Effector memory CD8-positive, alpha-beta T cell (primary cell): ENCODE data around the gene MAGEA8.
"Not testable (repeated sequence)": the region's sequence is repeated elsewhere in the genome, so short reads cannot be mapped to it uniquely, and the experiment has no call there.

ENCODE experiments used
- ATAC-seq: fragments of 150-1000 bp; cut with Tn5 transposase; replicated peaks from 2 replicates; pipeline ENCODE4 v1.10.0; 2021; ENCODE audit warnings: mild to moderate bottlenecking, moderate library complexity
- DNase-seq, 3 experiments: peaks; one replicate each; pipeline ENCODE4 v3.0.0; 2021
- H3K27ac Mint-ChIP-seq, 2 donors: one replicate each; pipeline ENCODE4 v1.8.0; 2022; ENCODE audit warnings: mild to moderate bottlenecking in 2 of 2, mixed read lengths in 2 of 2, moderate library complexity in 2 of 2
- H3K27me3 Mint-ChIP-seq, 2 donors: one replicate each; pipeline ENCODE4 v1.8.0; 2022; ENCODE audit warnings: mixed read lengths in 2 of 2
- H3K36me3 Mint-ChIP-seq: one replicate; pipeline ENCODE4 v1.8.0; 2022; ENCODE audit warnings: mild to moderate bottlenecking, moderate library complexity, mixed read lengths; ENCODE audit not compliant: insufficient read depth
- H3K4me1 Mint-ChIP-seq, 2 donors: one replicate each; pipeline ENCODE4 v1.8.0; 2022; ENCODE audit warnings: low read depth in 2 of 2, mixed read lengths in 2 of 2
- H3K4me3 Mint-ChIP-seq, 2 donors: one replicate each; pipeline ENCODE4 v1.8.0; 2022; ENCODE audit warnings: mild to moderate bottlenecking in 2 of 2, mixed read lengths in 2 of 2, moderate library complexity in 2 of 2
- H3K9me3 Mint-ChIP-seq, 2 donors: one replicate each; pipeline ENCODE4 v1.8.0; 2022; ENCODE audit warnings: mixed read lengths in 2 of 2
- total RNA-seq, 9 experiments: gene quantifications; one replicate each; lab custom pipeline; 2026; lab: John Stamatoyannopoulos, UW

Gene MAGEA8
- 0 reads per million in 9 experiments for total RNA-seq

DNA sequence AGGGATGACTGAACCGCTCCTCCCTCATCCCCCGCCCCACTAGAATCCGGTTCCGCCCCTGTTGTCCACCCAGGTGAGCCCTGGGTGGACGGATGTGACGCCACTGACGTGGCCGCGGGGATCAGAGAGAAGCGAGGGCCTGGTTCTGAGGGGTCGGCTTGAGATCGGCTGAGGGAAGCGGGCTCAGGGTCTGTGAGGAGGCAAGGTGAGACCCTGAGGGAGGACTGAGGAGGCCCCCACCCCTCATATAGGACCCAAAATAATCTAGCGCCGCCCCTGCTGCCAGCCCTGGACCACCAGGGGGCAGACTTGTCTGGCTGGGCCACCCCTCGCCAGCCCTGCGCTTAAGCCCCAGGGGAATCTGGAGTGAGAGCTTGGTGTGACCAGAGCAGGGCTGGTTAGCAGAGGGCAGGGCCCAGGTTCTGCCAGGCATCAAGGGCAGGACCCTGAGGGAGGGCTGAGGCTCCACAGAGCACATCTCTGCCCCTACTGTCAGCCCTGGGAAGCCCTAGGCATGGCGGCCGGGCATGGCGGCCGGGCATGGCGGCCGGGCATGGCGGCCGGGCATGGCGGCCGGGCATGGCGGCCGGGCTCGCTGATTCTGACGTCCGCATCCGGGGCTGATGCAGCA lies at the start of gene MAGEA8:
TSS of gene MAGEA8 (plus strand) at position 103 of the 631 bp plus-strand sequence. CDS start 3,090 bp downstream, outside the sequence.
- ATAC-seq (no peak), DNase-seq (no peak)
- no peaks in the 10 kb centered on the region for H3K36me3 Mint-ChIP-seq

GRCh38 chrX:149831473-149831872 lies 49.5 kb upstream of the MAGEA8 start:
- peaks cover 7% of the 10 kb centered on the region for H3K36me3 Mint-ChIP-seq
- H3K4me3 Mint-ChIP-seq: no peak overlapping the region
- DNase-seq (no peak), ATAC-seq (no peak)
- H3K27ac Mint-ChIP-seq: no peak overlapping the region
- H3K9me3 Mint-ChIP-seq: no peaks in the 10 kb centered on the region
- H3K4me1 Mint-ChIP-seq: peaks cover 24 to 30% of the 10 kb centered on the region in 2 donors
- no peaks in the 10 kb centered on the region for H3K27me3 Mint-ChIP-seq

More for the DNA sequence above, at the start of gene MAGEA8:
- H3K4me3 Mint-ChIP-seq: no peak within 1 kb of the TSS
- H3K27ac Mint-ChIP-seq: no peak within 1 kb of the TSS
- no peaks in the 10 kb centered on the region for H3K27me3 Mint-ChIP-seq
- no peaks in the 10 kb centered on the region for H3K9me3 Mint-ChIP-seq
- H3K4me1 Mint-ChIP-seq: peaks cover 0 to 8% of the 10 kb centered on the region in 2 donors

DNA sequence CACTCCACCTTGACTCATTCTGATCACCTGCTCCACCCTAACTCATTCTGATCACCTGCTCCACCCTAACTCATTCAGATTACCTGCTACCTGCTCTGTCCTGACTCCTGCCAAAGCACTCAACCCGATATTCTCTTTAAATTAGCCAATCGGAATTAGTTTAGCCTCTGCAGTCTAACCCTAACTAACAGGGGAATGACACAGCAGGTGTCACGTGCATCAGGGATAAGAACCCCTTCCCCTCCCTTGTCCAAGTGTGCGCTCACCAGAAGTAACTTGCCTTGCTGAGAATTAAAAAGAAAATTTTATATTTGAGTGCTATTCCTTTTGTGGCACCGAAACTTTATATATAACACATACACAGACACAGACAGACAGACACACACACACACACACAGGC lies 44.3 kb upstream of the MAGEA8 start:
- not testable (repeated sequence) for H3K36me3 Mint-ChIP-seq, H3K27me3 Mint-ChIP-seq

DNA sequence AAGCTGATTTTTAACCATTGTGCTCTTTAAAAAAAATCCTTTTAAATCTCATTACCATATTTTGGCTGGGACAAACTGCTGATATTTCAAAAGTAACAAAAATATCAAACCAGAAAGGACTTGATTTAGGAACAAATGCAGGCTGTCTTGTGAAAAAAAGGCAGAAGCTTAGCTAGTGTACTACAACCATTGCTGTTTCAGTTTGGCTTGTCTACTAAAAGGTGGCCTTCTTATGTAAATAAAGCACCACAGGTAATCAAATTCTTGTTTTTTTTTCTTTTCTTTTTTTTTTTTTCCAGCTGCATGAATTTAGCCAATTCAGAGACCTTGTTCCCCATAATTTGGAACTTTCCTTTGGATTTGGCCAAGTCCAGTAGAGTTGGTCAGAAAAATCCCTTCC lies 43.8 kb upstream of the MAGEA8 start:
- no peak for ATAC-seq
- Mint-ChIP-seq H3K27me3 (no peaks in the 10 kb centered on the region), H3K36me3 (no peaks in the 10 kb centered on the region), H3K4me1 (no peaks in the 10 kb centered on the region), H3K9me3 (no peaks in the 10 kb centered on the region), H3K27ac (no peak overlapping the region), H3K4me3 (no peak overlapping the region)
- no peak for DNase-seq

More for the DNA sequence above, 44.3 kb upstream of the MAGEA8 start:
- peak overlapping the region in 1 of 2 donors; percentile 63 for H3K27ac Mint-ChIP-seq
- not testable (repeated sequence) for H3K9me3 Mint-ChIP-seq, DNase-seq, H3K4me3 Mint-ChIP-seq, ATAC-seq, H3K4me1 Mint-ChIP-seq

- no peak overlapping the region for H3K4me3 Mint-ChIP-seq
- no peak for DNase-seq
- H3K27ac Mint-ChIP-seq: no peak overlapping the region
- no peaks in the 10 kb centered on the region for H3K9me3 Mint-ChIP-seq
- H3K4me1 Mint-ChIP-seq: no peaks in the 10 kb centered on the region
- no peaks in the 10 kb centered on the region for H3K27me3 Mint-ChIP-seq
- no peaks in the 10 kb centered on the region for H3K36me3 Mint-ChIP-seq
- no peak for ATAC-seq
These were observed 43.3 kb upstream of the MAGEA8 start for GRCh38 chrX:149837639-149838038.

DNA sequence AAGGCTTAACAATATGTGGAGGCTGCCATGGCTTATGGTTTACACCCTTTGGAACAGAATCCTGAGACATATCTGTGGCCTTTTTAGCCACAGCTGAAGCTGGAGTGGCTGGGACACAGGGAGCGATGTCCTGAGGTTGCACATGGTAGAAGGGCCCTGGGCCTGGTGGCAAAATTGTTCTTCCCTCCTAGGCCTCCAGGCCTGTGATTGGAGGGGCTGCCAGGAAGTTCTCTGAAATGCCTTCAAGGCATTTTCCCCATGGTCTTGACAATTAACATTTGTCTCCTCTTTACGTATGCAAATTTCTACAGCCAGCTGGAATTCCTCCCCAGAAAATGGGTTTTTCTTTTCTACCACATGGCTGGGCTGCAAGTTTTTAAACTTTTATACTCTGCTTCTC lies 39.1 kb upstream of the MAGEA8 start:
- Mint-ChIP-seq H3K4me3 (no peak overlapping the region), H3K27me3 (no peaks in the 10 kb centered on the region), H3K9me3 (no peaks in the 10 kb centered on the region), H3K27ac (no peak overlapping the region), H3K36me3 (no peaks in the 10 kb centered on the region), H3K4me1 (no peaks in the 10 kb centered on the region)
- DNase-seq (no peak), ATAC-seq (no peak)

DNA sequence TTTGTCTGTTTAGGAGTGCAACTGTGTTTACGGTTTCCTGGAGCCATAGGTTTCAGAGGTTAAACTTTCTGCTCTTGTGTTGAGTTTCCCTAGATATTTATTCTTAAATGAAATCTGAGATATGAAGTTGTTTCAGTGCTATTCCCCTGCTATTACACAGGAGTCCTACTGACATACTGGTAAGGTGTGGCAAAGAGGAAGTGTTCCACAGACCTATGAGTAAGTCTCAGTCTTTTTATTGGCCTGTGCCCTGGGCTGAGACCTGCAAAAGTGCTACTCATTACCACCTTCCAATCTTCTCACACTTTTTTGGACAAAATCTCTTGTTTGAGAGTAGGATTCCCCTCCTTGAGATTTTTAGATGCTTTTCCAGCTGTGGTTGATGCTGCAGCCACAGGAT lies 35.6 kb upstream of the MAGEA8 start:
- no peak for ATAC-seq
- H3K27me3 Mint-ChIP-seq: no peaks in the 10 kb centered on the region
- H3K27ac Mint-ChIP-seq: no peak overlapping the region
- no peak for DNase-seq
- H3K4me1 Mint-ChIP-seq: no peaks in the 10 kb centered on the region
- no peaks in the 10 kb centered on the region for H3K36me3 Mint-ChIP-seq
- no peak overlapping the region for H3K4me3 Mint-ChIP-seq
- H3K9me3 Mint-ChIP-seq: no peaks in the 10 kb centered on the region

GRCh38 chrX:149846789-149847188 lies 34.2 kb upstream of the MAGEA8 start:
- Mint-ChIP-seq H3K4me3 (no peak overlapping the region), H3K4me1 (no peaks in the 10 kb centered on the region), H3K27me3 (no peaks in the 10 kb centered on the region), H3K9me3 (no peaks in the 10 kb centered on the region), H3K36me3 (no peaks in the 10 kb centered on the region), H3K27ac (no peak overlapping the region)
- no peak for ATAC-seq
- no peak for DNase-seq

- Mint-ChIP-seq H3K9me3 (no peaks in the 10 kb centered on the region), H3K4me3 (no peak overlapping the region), H3K4me1 (no peaks in the 10 kb centered on the region), H3K27ac (no peak overlapping the region), H3K36me3 (no peaks in the 10 kb centered on the region), H3K27me3 (no peaks in the 10 kb centered on the region)
- ATAC-seq (no peak), DNase-seq (no peak)
These were observed 32.1 kb upstream of the MAGEA8 start for GRCh38 chrX:149848855-149849254.

GRCh38 chrX:149849787-149850186 lies 31.2 kb upstream of the MAGEA8 start:
- DNase-seq (no peak), ATAC-seq (no peak)
- Mint-ChIP-seq H3K4me3 (no peak overlapping the region), H3K36me3 (no peaks in the 10 kb centered on the region), H3K4me1 (no peaks in the 10 kb centered on the region), H3K9me3 (no peaks in the 10 kb centered on the region), H3K27me3 (no peaks in the 10 kb centered on the region), H3K27ac (no peak overlapping the region)

GRCh38 chrX:149851864-149852263 lies 29.1 kb upstream of the MAGEA8 start:
- Mint-ChIP-seq H3K27me3 (no peaks in the 10 kb centered on the region), H3K36me3 (no peaks in the 10 kb centered on the region), H3K4me3 (no peak overlapping the region), H3K9me3 (no peaks in the 10 kb centered on the region), H3K27ac (no peak overlapping the region), H3K4me1 (no peaks in the 10 kb centered on the region)
- DNase-seq: no peak
- no peak for ATAC-seq

GRCh38 chrX:149853925-149854324 lies 27.1 kb upstream of the MAGEA8 start:
- H3K9me3 Mint-ChIP-seq: no peaks in the 10 kb centered on the region
- no peak for ATAC-seq

DNA sequence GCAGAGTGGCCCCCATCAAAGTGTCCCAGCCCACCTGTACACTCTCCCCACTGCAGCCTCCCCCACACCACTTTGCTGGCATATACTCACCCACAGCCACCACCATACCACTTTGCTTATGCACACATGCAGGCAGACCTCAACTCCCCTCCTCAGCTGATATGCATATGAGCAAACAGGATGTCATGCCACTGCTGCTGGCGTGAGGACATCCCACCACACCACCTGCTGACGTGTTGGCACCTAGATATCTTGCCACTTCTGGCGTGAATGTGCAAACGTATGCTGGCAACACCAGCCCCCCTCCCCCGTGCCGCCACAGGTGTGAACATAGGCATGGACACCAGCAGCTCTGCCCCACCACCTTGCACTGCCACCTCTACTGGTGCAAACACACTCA lies 22.4 kb upstream of the MAGEA8 start:
- Mint-ChIP-seq H3K4me3 (peak overlapping the region in 1 of 2 donors; percentile 27), H3K4me1 (peaks cover 9% of the 10 kb centered on the region in 2 donors), H3K27me3 (no peaks in the 10 kb centered on the region), H3K9me3 (peaks cover 0 to 3% of the 10 kb centered on the region in 2 donors), H3K36me3 (peaks cover 3% of the 10 kb centered on the region), H3K27ac (peak overlapping the region; percentile 70 to 75)
- ATAC-seq: peak; percentile 91
- peak; percentile 27 to 40 (median 32) for DNase-seq

More at GRCh38 chrX:149853925-149854324, 27.1 kb upstream of the MAGEA8 start:
- no peaks in the 10 kb centered on the region for H3K36me3 Mint-ChIP-seq
- H3K27ac Mint-ChIP-seq: no peak overlapping the region
- no peak overlapping the region for H3K4me3 Mint-ChIP-seq
- H3K27me3 Mint-ChIP-seq: no peaks in the 10 kb centered on the region
- no peak for DNase-seq
- peaks cover 5% of the 10 kb centered on the region in 2 donors for H3K4me1 Mint-ChIP-seq

DNA sequence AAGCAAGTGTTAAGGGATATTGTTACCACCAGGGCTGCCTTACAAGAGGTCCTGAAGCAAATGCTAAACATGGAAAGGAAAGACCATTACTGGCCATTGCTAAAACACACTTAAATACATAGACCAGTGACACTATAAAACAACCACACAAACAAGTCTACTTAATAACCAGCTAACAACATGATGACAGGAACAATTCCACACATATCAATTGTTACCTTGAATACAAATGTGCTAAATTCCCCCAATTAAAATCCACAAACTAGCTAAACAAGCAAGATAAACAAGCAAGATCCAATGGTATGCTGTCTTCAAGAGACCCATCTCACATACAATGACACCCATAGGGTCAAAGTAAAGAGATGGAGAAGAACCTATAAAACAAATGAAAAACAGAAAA lies 20.5 kb upstream of the MAGEA8 start:
- Mint-ChIP-seq H3K4me1 (peaks cover 9% of the 10 kb centered on the region in 2 donors), H3K27ac (no peak overlapping the region), H3K4me3 (no peak overlapping the region), H3K9me3 (peaks cover 0 to 3% of the 10 kb centered on the region in 2 donors), H3K36me3 (peaks cover 3% of the 10 kb centered on the region), H3K27me3 (no peaks in the 10 kb centered on the region)
- DNase-seq (no peak), ATAC-seq (no peak)
